OCI-LY3 (cell line): ENCODE results near the gene SLC14A1.

Source experiments
- H2AFZ ChIP-seq: fragments of 200-600, 300-600 bp; shearing (Covaris generic); 2 replicates; pipeline ENCODE4 v1.6.0; 2014; ENCODE audit warnings: antibody characterized with exemption, low read depth, low read length
- H3K27ac ChIP-seq: fragments of 200-600, 300-600 bp; sonication (generic); 2 replicates; pipeline ENCODE4 v1.5.1; 2014; ENCODE audit warnings: mild to moderate bottlenecking, low read length, moderate library complexity, mixed read lengths
- H3K27me3 ChIP-seq: fragments of 200-600, 300-600 bp; sonication (generic); 2 replicates; pipeline ENCODE4 v1.6.1; 2014; ENCODE audit warnings: low read depth, low read length, mixed read lengths
- H3K36me3 ChIP-seq: fragments of 200-600, 300-600 bp; sonication (generic); replicated peaks from 2 replicates; pipeline ENCODE3; 2014; ENCODE audit warnings: low read depth, low read length, mixed read lengths
- H3K4me1 ChIP-seq: fragments of 300-600, 200-600 bp; sonication (generic); 2 replicates; pipeline ENCODE4 v1.6.1; 2014; ENCODE audit warnings: low read length, mixed read lengths
- H3K4me2 ChIP-seq: fragments of 200-600, 300-600 bp; sonication (generic); 2 replicates; pipeline ENCODE4 v1.6.1; 2014; ENCODE audit warnings: low read length, mixed read lengths
- H3K4me3 ChIP-seq: fragments of 300-600, 200-600 bp; sonication (generic); 2 replicates; pipeline ENCODE4 v1.5.1; 2014; ENCODE audit warnings: antibody characterized with exemption, mild to moderate bottlenecking, low read length, moderate library complexity
- H3K79me2 ChIP-seq: fragments of 300-600, 200-600 bp; shearing (Covaris generic); 2 replicates; pipeline ENCODE4 v1.6.1; 2014; ENCODE audit warnings: mild to moderate bottlenecking, low read length, mixed read lengths
- H3K9ac ChIP-seq: fragments of 300-600, 200-600 bp; shearing (Covaris generic); 2 replicates; pipeline ENCODE4 v1.6.0; 2014; ENCODE audit warnings: mild to moderate bottlenecking, low read length, moderate library complexity
- H3K9me3 ChIP-seq: fragments of 200-600, 300-600 bp; shearing (Covaris generic); 2 replicates; pipeline ENCODE4 v1.6.1; 2014; ENCODE audit warnings: low read length, mixed read lengths; ENCODE audit not compliant: insufficient read depth
- H4K20me1 ChIP-seq: fragments of 200-600, 300-600 bp; sonication (generic); 2 replicates; pipeline ENCODE4 v1.6.1; 2016; ENCODE audit warnings: low read length, mixed read lengths; ENCODE audit not compliant: insufficient read depth
- CTCF ChIP-seq: fragments of 200-600, 300-600 bp; sonication (generic); IDR thresholded peaks from 2 replicates; pipeline ENCODE4 v1.5.1; 2014; ENCODE audit warnings: antibody characterized with exemption, low read length, low read depth
- EZH2phosphoT487 ChIP-seq: fragments of 200-600 bp; shearing (Covaris generic); IDR thresholded peaks from 2 replicates; pipeline ENCODE4 v1.6.1; 2018; ENCODE audit warnings: antibody characterized with exemption, mixed run types, low read depth

Gene SLC14A1

DNA sequence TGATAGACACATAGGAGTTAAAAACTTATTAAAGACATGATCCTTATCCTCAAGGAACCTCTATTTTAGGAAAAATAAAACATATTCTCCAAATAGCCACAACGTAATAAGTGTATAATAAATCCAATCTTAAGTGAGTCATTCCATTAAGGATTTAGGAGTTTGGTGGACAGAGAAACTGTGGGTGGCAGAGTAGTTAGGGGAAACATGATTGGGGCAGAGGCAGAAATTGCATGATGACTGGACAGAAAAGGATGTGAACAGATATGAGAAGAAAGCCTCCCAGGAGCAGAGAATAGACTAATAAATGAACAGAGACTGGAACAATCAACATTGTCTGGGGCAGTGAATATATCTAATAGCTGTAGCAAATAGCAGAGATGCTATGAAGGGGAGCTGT lies 53.4 kb downstream of the SLC14A1 start:
- Histone ChIP-seq H4K20me1 (no peaks in the 10 kb centered on the region), H3K4me2 (no peak overlapping the region), H3K27ac (no peak overlapping the region), H3K4me3 (no peak overlapping the region), H3K9ac (no peak overlapping the region), H3K79me2 (no peaks in the 10 kb centered on the region), H3K27me3 (0 out of 2 replicates have a peak, but pooled peaks cover 3% of the 10 kb centered on the region), H3K4me1 (peaks cover 12% of the 10 kb centered on the region), H3K36me3 (no peaks in the 10 kb centered on the region), H2AFZ (no peak overlapping the region), H3K9me3 (no peaks in the 10 kb centered on the region)
- TF ChIP-seq EZH2phosphoT487 (no peak), CTCF (no peak)

DNA sequence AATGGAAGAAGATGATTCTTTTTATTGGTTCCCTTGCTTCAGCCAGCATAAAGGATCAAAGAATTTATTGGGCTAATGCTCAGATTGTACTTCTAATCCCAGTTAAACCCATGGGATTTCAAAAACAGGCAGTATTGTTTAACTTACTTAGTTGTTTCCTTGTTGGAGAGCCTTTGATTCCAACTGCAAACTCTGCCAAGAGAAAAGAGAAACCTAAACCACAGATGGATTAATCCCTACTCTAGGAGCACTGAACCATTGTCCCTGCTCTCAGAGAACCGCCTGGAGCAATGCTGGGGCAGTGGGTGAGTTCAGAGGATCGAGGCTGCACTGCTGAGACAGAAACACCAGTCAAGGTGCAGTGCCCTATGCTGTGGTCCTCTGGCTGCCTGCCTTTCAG lies 56.6 kb downstream of the SLC14A1 start:
- no peak overlapping the region for H3K9ac ChIP-seq
- no peak overlapping the region for H3K27ac ChIP-seq
- no peak overlapping the region for H3K4me3 ChIP-seq
- H3K27me3 ChIP-seq, result 0 out of 2 replicates have a peak, but pooled peaks cover 3% of the 10 kb centered on the region
- no peaks in the 10 kb centered on the region for H4K20me1 ChIP-seq
- H3K36me3 ChIP-seq, result no peaks in the 10 kb centered on the region
- H3K4me2 ChIP-seq, result no peak overlapping the region
- H2AFZ ChIP-seq, result no peak overlapping the region
- TF ChIP-seq EZH2phosphoT487, result no peak
- no peak for TF ChIP-seq CTCF
- no peaks in the 10 kb centered on the region for H3K79me2 ChIP-seq
- H3K9me3 ChIP-seq, result no peaks in the 10 kb centered on the region
- H3K4me1 ChIP-seq, result peaks cover 29% of the 10 kb centered on the region

GRCh38 chr18:45782662-45783061 lies 58.7 kb downstream of the SLC14A1 start:
- no peak overlapping the region for H2AFZ ChIP-seq
- H4K20me1 ChIP-seq, result no peaks in the 10 kb centered on the region
- H3K27ac ChIP-seq, result no peak overlapping the region
- no peak overlapping the region for H3K9ac ChIP-seq
- H3K4me3 ChIP-seq, result no peak overlapping the region
- H3K9me3 ChIP-seq, result no peaks in the 10 kb centered on the region
- 0 out of 2 replicates have a peak, but pooled peaks cover 3% of the 10 kb centered on the region for H3K27me3 ChIP-seq
- TF ChIP-seq EZH2phosphoT487 (no peak), CTCF (no peak)
- H3K4me2 ChIP-seq, result peak overlapping the region; percentile 1; the same call in 1 of the 2 replicates
- no peaks in the 10 kb centered on the region for H3K36me3 ChIP-seq
- no peaks in the 10 kb centered on the region for H3K79me2 ChIP-seq
- peaks cover 29% of the 10 kb centered on the region for H3K4me1 ChIP-seq

DNA sequence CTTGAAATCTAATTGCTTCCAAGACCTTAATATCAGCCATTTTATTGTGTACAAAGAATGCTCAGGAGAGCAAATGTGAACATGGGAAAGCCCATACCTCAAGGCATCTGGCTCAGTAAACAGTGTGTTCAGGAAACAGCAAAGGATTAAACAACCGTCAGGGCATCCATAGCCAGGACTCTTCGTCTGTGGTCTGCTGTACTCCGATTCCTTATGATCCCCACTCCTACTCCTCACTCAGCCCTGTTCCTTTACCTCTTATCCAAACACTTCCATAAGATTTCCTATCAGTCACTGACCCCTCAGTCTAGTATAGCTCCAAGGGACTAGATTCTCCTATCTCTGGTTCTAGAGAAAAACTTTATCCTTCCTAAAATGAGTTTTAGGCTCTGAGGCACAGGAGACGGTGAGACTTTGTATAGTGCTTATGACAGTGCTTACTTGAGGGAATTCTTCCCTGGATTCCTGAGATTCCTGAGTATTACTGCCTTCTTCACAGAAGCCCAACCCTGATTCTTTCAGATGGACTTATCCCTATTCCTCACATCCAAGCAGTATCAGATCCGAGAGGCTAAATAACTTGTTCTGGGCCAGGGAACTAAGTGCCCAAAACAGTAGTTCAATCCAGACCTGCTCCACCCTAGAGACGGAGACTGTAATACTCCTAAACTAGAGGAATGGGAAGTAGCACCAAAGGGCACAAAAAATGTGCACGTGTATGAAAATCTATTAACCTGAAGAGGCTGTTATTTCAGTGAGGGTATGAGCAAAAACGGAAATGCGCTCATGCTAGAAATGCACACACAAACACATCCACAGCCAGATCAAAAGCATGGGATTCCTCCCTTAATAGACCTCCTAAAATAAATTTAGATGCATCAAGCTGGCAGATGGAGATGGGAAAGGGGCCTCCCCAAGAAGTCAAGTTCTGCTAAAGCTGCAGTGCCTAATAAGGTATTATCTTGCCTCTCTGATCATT lies 59.4 kb downstream of the SLC14A1 start:
- Histone ChIP-seq H2AFZ (peak overlapping the region; percentile 26; the same call in 1 of the 2 replicates), H3K36me3 (no peaks in the 10 kb centered on the region), H3K79me2 (no peaks in the 10 kb centered on the region), H3K27me3 (0 out of 2 replicates have a peak, but pooled peaks cover 3% of the 10 kb centered on the region), H3K4me1 (peaks cover 29% of the 10 kb centered on the region), H4K20me1 (no peaks in the 10 kb centered on the region), H3K4me2 (peak overlapping the region; percentile 35), H3K9ac (no peak overlapping the region), H3K9me3 (no peaks in the 10 kb centered on the region), H3K27ac (peak overlapping the region; percentile 8), H3K4me3 (no peak overlapping the region)
- TF ChIP-seq EZH2phosphoT487 (no peak), CTCF (no peak)
